ENCODE data around the gene ELAC2.

The ELAC2 gene

DNA sequence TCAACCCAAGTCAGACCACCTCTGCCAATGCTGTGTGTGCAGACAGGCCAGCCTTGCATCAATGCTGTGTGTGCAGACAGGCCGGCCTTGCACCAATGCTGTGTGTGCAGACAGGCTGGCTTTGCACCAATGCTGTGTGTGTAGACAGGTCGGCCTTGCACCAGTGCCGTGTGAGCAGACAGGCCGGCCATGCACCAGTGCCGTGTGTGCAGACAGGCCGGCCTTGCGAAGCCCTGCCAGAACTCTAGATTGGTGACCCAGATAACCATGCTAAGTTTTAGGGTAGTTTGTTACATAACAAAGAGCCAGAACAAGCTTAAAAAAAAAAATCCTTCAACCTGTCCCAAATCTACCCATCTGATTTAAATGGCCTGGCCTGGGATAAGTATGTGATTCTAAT lies 54.3 kb downstream of the ELAC2 start:
- Histone ChIP-seq H4K20me1 (ENCODE audit: insufficient read depth, low read length) (no peaks in the 10 kb centered on the region), H3K27ac (ENCODE audit: low read length) (no peak overlapping the region), H3K9ac (ENCODE audit: low read length) (no peak overlapping the region), H3K36me3 (replicated peaks; ENCODE audit: low read depth, low read length) (peaks cover 2% of the 10 kb centered on the region), H3K4me3 (ENCODE audit: low read length) (no peak overlapping the region), H3K4me1 (ENCODE audit: low read length) (peaks cover 5% of the 10 kb centered on the region; the same call in 1 of the 2 replicates), H3K4me2 (ENCODE audit: low read length) (no peak overlapping the region), H3K9me3 (ENCODE audit: insufficient read depth, low read length) (no peaks in the 10 kb centered on the region), H2AFZ (ENCODE audit: low read depth, low read length) (no peak overlapping the region), H3K79me2 (ENCODE audit: low read length) (no peaks in the 10 kb centered on the region), H3K27me3 (ENCODE audit: low read depth, low read length) (no peaks in the 10 kb centered on the region)
- TF ChIP-seq, protein P1, sequence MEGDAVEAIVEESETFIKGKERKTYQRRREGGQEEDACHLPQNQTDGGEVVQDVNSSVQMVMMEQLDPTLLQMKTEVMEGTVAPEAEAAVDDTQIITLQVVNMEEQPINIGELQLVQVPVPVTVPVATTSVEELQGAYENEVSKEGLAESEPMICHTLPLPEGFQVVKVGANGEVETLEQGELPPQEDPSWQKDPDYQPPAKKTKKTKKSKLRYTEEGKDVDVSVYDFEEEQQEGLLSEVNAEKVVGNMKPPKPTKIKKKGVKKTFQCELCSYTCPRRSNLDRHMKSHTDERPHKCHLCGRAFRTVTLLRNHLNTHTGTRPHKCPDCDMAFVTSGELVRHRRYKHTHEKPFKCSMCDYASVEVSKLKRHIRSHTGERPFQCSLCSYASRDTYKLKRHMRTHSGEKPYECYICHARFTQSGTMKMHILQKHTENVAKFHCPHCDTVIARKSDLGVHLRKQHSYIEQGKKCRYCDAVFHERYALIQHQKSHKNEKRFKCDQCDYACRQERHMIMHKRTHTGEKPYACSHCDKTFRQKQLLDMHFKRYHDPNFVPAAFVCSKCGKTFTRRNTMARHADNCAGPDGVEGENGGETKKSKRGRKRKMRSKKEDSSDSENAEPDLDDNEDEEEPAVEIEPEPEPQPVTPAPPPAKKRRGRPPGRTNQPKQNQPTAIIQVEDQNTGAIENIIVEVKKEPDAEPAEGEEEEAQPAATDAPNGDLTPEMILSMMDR (IDR thresholded peaks at IDR 0.05; ENCODE audit: low read depth, low read length), result no peak
- no peak for TF ChIP-seq EZH2phosphoT487 (IDR thresholded peaks at IDR 0.05; ENCODE audit: low read depth)

DNA sequence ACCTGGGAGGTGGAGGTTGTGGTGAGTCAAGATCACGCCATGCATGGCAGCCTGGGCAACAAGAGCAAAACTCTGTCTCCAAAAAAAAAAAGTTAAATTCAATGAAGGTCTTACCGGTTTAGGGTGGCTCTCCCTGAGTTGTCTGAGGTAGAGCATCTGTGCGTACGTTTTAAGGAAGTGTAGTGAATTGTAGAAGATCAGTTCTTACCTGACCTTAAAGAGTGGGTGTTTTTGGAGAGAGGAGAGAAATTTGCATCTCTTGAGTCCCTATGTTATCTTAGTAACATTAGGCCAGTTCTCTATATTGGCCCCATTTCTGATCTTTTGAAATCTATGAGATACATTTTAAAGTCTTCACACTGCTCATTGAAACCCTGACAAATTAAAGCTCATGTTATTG lies 56.2 kb downstream of the ELAC2 start:
- Histone ChIP-seq H3K4me3 (ENCODE audit: low read length) (no peak overlapping the region), H3K9ac (ENCODE audit: low read length) (no peak overlapping the region), H3K4me1 (ENCODE audit: low read length) (peaks cover 13% of the 10 kb centered on the region), H2AFZ (ENCODE audit: low read depth, low read length) (no peak overlapping the region), H3K9me3 (ENCODE audit: insufficient read depth, low read length) (no peaks in the 10 kb centered on the region; the same call in 1 of the 2 replicates), H3K27ac (ENCODE audit: low read length) (no peak overlapping the region), H4K20me1 (ENCODE audit: insufficient read depth, low read length) (no peaks in the 10 kb centered on the region), H3K79me2 (ENCODE audit: low read length) (no peaks in the 10 kb centered on the region), H3K27me3 (ENCODE audit: low read depth, low read length) (no peaks in the 10 kb centered on the region), H3K36me3 (replicated peaks; ENCODE audit: low read depth, low read length) (peaks cover 14% of the 10 kb centered on the region), H3K4me2 (ENCODE audit: low read length) (no peak overlapping the region)
- no peak for TF ChIP-seq EZH2phosphoT487 (IDR thresholded peaks at IDR 0.05; ENCODE audit: low read depth)
- TF ChIP-seq, protein P1 (IDR thresholded peaks at IDR 0.05; ENCODE audit: low read depth, low read length), result no peak

DNA sequence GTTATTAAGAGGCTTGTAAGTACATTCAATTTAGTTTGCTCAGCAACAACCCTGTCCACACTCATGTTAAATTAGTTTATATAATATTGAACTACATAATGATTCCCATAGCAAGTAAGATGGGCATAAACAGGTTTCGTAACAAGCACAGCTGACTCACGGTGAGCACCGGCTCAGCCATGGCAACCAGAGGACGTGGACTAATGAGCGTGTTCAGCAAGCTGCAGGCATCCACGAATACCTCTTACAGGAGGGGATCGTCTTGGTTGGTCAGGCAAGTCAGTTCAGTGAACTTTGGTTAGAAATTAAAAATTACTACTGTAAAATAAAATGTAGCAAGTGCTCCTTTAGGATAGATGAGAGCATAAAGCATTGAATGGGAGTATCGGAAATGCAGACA lies 58.4 kb downstream of the ELAC2 start:
- Histone ChIP-seq H3K79me2 (ENCODE audit: low read length) (no peaks in the 10 kb centered on the region), H3K4me3 (ENCODE audit: low read length) (no peak overlapping the region), H3K27me3 (ENCODE audit: low read depth, low read length) (no peaks in the 10 kb centered on the region), H2AFZ (ENCODE audit: low read depth, low read length) (no peak overlapping the region), H3K4me1 (ENCODE audit: low read length) (peaks cover 18% of the 10 kb centered on the region), H4K20me1 (ENCODE audit: insufficient read depth, low read length) (no peaks in the 10 kb centered on the region), H3K9me3 (ENCODE audit: insufficient read depth, low read length) (no peaks in the 10 kb centered on the region; the same call in 1 of the 2 replicates), H3K27ac (ENCODE audit: low read length) (no peak overlapping the region), H3K4me2 (ENCODE audit: low read length) (no peak overlapping the region), H3K9ac (ENCODE audit: low read length) (no peak overlapping the region), H3K36me3 (replicated peaks; ENCODE audit: low read depth, low read length) (peaks cover 32% of the 10 kb centered on the region)
- TF ChIP-seq, protein P1 (IDR thresholded peaks at IDR 0.05; ENCODE audit: low read depth, low read length), result no peak
- no peak for TF ChIP-seq EZH2phosphoT487 (IDR thresholded peaks at IDR 0.05; ENCODE audit: low read depth)

DNA sequence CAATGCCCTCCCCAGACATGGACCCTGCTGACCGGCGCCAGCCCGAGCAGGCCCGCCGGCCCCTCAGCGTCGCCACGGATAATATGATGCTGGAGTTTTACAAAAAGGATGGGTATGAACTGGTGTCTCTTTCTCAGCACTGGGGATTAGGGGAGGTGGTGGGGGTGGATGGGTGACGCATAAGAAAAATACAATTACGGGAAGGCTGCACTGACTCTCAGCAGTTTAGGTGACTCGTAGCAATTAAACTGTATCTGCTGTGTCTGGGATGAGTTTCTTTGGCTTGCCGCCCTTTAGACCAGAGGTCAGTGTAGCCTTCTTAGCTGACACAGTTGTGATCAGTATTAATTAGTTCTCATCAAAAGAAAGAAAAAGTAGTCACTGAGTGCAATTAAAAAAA lies 59.0 kb downstream of the ELAC2 start:
- H3K27me3 ChIP-seq (ENCODE audit: low read depth, low read length), result no peaks in the 10 kb centered on the region
- H3K9me3 ChIP-seq (ENCODE audit: insufficient read depth, low read length), result no peaks in the 10 kb centered on the region; the same call in 1 of the 2 replicates
- peaks cover 35% of the 10 kb centered on the region for H3K36me3 ChIP-seq (replicated peaks; ENCODE audit: low read depth, low read length)
- H3K79me2 ChIP-seq (ENCODE audit: low read length), result no peaks in the 10 kb centered on the region
- H3K4me2 ChIP-seq (ENCODE audit: low read length), result no peak overlapping the region
- no peak overlapping the region for H3K9ac ChIP-seq (ENCODE audit: low read length)
- H2AFZ ChIP-seq (ENCODE audit: low read depth, low read length), result no peak overlapping the region
- no peak overlapping the region for H3K27ac ChIP-seq (ENCODE audit: low read length)
- TF ChIP-seq EZH2phosphoT487 (IDR thresholded peaks at IDR 0.05; ENCODE audit: low read depth), result no peak
- TF ChIP-seq, protein P1 (IDR thresholded peaks at IDR 0.05; ENCODE audit: low read depth, low read length), result no peak
- H4K20me1 ChIP-seq (ENCODE audit: insufficient read depth, low read length), result no peaks in the 10 kb centered on the region
- peaks cover 18% of the 10 kb centered on the region for H3K4me1 ChIP-seq (ENCODE audit: low read length)
- no peak overlapping the region for H3K4me3 ChIP-seq (ENCODE audit: low read length)
